Ishikawa (cell line): ENCODE data around the gene HOXD12.
A peak's percentile ranks its signal among the peaks of the same experiment; 100 is the strongest.

Source experiments
- CEBPB ChIP-seq: IDR thresholded peaks from 2 replicates; pipeline ENCODE4 v1.6.1; 2012
- CREB1 ChIP-seq: IDR thresholded peaks from 2 replicates; pipeline ENCODE4 v1.6.1; 2012; ENCODE audit warnings: low read depth
- EGR1 ChIP-seq: IDR thresholded peaks from 2 replicates; pipeline ENCODE4 v1.6.1; 2012
- EP300 ChIP-seq: IDR thresholded peaks from 2 replicates; pipeline ENCODE4 v1.6.1; 2012; ENCODE audit warnings: borderline replicate concordance
- FOXM1 ChIP-seq: IDR thresholded peaks from 2 replicates; pipeline ENCODE4 v1.6.1; 2012; ENCODE audit warnings: low read depth, borderline replicate concordance
- NFIC ChIP-seq: IDR thresholded peaks from 2 replicates; pipeline ENCODE4 v1.6.1; 2012
- RAD21 ChIP-seq: IDR thresholded peaks from 2 replicates; pipeline ENCODE4 v1.6.1; 2012; ENCODE audit warnings: low read depth
- TAF1 ChIP-seq: IDR thresholded peaks from 2 replicates; pipeline ENCODE4 v1.6.1; 2012; ENCODE audit warnings: low read depth, mild to moderate bottlenecking
- TCF12 ChIP-seq: IDR thresholded peaks from 2 replicates; pipeline ENCODE4 v1.6.1; 2012; ENCODE audit warnings: low read depth
- TEAD4 ChIP-seq: IDR thresholded peaks from 2 replicates; pipeline ENCODE4 v1.6.1; 2012
- YY1 ChIP-seq: IDR thresholded peaks from 2 replicates; pipeline ENCODE4 v1.6.1; 2012; ENCODE audit warnings: low read depth
- ZBTB7A ChIP-seq: IDR thresholded peaks from 2 replicates; pipeline ENCODE4 v1.6.1; 2012; ENCODE audit warnings: low read depth
- TF ChIP-seq, protein P1 (sequence below): IDR thresholded peaks from 2 replicates; pipeline ENCODE4 v1.6.1; 2012
- TF ChIP-seq, protein P2 (sequence below): IDR thresholded peaks from 2 replicates; pipeline ENCODE4 v1.6.1; 2012; ENCODE audit warnings: low read depth, mild to moderate bottlenecking
- TF ChIP-seq, protein P3 (sequence below): IDR thresholded peaks from 2 replicates; pipeline ENCODE4 v1.6.1; 2012

The HOXD12 gene

DNA sequence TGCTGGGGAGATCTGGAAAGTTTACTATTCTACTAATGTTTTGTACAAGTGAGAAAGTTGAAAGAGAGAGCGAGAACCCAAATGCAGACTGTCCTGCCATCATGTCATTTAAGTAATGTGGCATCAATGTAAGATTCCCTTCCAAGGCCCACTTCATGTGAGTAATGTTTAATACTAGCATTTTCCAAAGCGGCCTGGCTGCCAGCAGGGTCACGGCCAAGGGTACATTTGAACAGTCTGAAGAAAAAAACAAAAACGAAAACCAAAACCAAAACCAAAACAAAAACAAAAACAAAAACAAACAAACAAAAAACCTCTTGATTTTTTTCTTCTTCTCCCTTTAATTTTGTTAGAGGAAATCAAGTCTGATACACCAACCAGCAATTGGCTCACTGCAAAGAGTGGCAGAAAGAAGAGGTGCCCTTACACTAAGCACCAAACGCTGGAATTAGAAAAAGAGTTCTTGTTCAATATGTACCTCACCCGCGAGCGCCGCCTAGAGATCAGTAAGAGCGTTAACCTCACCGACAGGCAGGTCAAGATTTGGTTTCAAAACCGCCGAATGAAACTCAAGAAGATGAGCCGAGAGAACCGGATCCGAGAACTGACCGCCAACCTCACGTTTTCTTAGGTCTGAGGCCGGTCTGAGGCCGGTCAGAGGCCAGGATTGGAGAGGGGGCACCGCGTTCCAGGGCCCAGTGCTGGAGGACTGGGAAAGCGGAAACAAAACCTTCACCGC, 19.2 kb downstream of the HOXD12 start:
- TF ChIP-seq RAD21 (peak; percentile 49), EP300 (no peak)

DNA sequence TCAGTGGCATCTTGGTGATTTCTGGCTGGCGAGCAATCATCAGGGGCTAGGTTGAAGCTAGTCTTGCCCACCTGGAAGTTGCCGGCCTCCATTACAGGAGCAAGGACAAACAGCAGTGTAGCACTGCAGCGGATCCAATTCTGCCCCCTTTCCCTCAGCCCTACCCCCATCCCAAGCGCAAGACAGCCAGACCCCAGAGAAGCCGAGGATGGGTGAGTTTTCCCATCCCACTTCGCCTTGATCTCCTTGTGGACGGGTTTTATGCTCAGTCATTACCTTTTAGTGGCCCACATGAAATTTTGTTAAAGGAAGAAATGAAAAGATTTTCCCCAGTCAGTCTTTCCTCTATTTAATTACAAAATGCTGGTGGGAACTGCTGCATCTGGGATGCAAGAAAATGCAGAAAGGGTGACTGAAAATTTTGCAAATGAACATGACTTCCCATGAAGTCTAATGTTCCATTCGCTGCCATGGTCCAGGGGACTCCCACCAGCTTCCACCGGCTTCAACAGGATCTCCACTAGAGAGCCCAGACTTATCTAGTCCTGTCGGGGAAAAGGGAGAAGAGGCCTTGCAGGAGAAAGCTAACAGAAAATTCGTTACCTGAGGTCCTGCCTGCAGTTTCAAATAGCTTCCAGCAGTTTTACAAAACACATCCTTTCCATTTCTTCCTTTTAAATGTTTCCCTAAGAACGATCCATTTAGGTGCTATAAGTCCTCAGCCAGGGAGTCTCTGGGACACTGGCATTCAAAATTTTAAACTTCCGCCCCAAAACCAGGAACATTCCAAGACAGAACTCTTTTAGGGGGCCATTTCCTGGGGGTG, 21.0 kb downstream of the HOXD12 start:
- TF ChIP-seq RAD21: no peak
- TF ChIP-seq, protein P1, sequence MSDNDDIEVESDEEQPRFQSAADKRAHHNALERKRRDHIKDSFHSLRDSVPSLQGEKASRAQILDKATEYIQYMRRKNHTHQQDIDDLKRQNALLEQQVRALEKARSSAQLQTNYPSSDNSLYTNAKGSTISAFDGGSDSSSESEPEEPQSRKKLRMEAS: no peak
- no peak for TF ChIP-seq NFIC
- TF ChIP-seq FOXM1: no peak
- TF ChIP-seq EP300: no peak
- no peak for TF ChIP-seq TCF12
- TF ChIP-seq, protein P2, sequence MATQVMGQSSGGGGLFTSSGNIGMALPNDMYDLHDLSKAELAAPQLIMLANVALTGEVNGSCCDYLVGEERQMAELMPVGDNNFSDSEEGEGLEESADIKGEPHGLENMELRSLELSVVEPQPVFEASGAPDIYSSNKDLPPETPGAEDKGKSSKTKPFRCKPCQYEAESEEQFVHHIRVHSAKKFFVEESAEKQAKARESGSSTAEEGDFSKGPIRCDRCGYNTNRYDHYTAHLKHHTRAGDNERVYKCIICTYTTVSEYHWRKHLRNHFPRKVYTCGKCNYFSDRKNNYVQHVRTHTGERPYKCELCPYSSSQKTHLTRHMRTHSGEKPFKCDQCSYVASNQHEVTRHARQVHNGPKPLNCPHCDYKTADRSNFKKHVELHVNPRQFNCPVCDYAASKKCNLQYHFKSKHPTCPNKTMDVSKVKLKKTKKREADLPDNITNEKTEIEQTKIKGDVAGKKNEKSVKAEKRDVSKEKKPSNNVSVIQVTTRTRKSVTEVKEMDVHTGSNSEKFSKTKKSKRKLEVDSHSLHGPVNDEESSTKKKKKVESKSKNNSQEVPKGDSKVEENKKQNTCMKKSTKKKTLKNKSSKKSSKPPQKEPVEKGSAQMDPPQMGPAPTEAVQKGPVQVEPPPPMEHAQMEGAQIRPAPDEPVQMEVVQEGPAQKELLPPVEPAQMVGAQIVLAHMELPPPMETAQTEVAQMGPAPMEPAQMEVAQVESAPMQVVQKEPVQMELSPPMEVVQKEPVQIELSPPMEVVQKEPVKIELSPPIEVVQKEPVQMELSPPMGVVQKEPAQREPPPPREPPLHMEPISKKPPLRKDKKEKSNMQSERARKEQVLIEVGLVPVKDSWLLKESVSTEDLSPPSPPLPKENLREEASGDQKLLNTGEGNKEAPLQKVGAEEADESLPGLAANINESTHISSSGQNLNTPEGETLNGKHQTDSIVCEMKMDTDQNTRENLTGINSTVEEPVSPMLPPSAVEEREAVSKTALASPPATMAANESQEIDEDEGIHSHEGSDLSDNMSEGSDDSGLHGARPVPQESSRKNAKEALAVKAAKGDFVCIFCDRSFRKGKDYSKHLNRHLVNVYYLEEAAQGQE: no peak
- no peak for TF ChIP-seq CEBPB
- TF ChIP-seq ZBTB7A: no peak
- no peak for TF ChIP-seq TAF1
- TF ChIP-seq CREB1: no peak
- no peak for TF ChIP-seq YY1
- no peak for TF ChIP-seq EGR1
- TF ChIP-seq, protein P3, sequence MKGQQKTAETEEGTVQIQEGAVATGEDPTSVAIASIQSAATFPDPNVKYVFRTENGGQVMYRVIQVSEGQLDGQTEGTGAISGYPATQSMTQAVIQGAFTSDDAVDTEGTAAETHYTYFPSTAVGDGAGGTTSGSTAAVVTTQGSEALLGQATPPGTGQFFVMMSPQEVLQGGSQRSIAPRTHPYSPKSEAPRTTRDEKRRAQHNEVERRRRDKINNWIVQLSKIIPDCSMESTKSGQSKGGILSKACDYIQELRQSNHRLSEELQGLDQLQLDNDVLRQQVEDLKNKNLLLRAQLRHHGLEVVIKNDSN: no peak
- TF ChIP-seq TEAD4: no peak

DNA sequence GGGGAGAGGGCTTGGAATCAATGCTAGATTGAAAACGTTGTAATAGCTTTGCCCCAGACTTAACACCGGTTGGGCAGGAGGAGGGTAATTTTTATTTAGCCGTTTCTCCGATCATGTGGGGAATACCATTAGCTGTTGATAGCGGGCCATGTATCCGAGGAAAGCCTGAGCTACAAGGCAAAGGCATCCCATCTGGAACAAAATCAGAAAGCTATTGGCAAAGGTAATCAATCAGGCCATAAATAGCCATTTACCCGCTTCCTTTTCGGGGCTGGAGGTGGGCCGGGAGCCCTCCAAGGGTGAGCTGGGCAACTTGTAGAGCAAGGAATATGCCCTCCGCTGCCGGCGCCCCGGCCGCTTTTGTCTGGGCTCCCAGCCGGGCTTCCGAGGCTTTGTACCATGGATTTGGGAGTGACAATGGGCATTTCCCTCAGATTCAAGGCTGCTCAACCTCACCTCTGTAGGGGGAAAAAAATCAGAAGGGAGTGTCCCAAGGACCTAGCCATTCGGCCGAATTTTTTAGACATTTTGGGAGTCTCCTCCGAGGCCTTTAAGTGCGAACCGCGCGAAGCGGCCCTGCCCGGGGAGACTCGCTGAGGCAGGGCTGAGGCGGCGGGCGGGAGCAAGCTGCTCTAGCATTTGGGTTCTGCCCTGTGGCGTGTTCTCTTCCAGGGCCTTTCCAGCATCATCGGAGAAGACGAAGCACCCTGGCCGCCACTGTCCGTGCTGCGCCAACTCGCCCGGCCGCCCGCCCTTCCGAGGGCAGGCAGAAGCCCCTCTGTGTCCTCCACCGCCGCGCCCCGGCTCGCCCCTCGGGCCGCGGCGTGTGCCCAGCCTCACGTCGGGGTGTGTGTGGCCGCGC, 21.8 kb downstream of the HOXD12 start:
- no peak for TF ChIP-seq CEBPB
- no peak for TF ChIP-seq TCF12
- TF ChIP-seq FOXM1: no peak
- TF ChIP-seq EP300: no peak

DNA sequence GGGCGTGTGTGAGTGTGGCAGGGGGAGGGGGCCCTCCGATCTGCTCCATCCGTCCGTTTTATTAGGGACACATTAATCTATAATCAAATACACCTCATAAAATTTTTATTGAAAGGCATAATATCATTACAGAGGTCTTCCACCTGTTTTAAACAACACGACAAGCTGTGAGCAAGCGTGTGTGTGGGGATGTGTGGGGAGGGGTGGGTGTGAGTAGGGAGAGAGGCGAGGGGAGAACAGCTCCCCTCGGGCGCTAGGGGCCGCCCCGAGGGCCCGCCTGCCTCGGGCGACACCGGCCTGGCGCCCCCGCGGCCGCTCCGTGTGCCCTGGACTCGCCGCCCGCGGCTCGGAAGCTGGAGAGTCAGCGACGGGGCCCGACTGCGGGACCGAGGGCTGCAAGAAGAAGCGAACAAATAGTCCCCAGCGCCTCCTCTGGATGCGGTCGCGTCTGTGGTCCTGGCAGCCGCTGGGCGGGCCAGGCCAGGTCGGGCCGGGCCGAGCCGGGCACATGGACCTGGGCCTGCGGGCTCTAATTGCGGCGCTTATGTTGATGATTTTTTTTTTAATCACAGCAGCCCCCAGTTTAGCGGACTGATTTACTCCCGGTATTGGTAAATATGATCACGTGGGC, 22.6 kb downstream of the HOXD12 start:
- TF ChIP-seq, protein P2: no peak
- no peak for TF ChIP-seq TAF1
- TF ChIP-seq, protein P1: no peak
- 0 out of 2 replicates have a peak, but pooled peaks have one; percentile 31 for TF ChIP-seq TCF12
- TF ChIP-seq, protein P3: peak; percentile 97
- no peak for TF ChIP-seq EP300
- TF ChIP-seq NFIC: no peak
- no peak for TF ChIP-seq YY1
- no peak for TF ChIP-seq CEBPB
- TF ChIP-seq CREB1: no peak
- TF ChIP-seq RAD21: no peak
- no peak for TF ChIP-seq FOXM1
- no peak for TF ChIP-seq TEAD4
- TF ChIP-seq EGR1: no peak
- no peak for TF ChIP-seq ZBTB7A
